Smooth muscle cell (in vitro differentiated cells): ENCODE results near the gene PLEKHM2. TPM values are rescaled to one million over a fixed set of nuclear protein-coding genes. Genes with fewer than 3 reads are reported as not detected.

ENCODE experiments used
- DNase-seq: peaks from one replicate; lab custom pipeline; 2025; ENCODE audit not compliant: unreplicated experiment; lab: John Stamatoyannopoulos, UW
- H2AFZ ChIP-seq: fragments of 200-600 bp; sonication (generic); 2 replicates; pipeline ENCODE4 v1.6.0; 2016; ENCODE audit warnings: antibody characterized with exemption, low read depth, mild to moderate bottlenecking
- H3F3A ChIP-seq: fragments of 200-600 bp; sonication (generic); 2 replicates; pipeline ENCODE4 v1.6.0; 2017; ENCODE audit warnings: antibody characterized with exemption, low read depth
- H3K27ac ChIP-seq: fragments of 200-600 bp; sonication (generic); 2 replicates; pipeline ENCODE4 v1.5.1; 2016; ENCODE audit warnings: low read depth, mild to moderate bottlenecking
- H3K27me3 ChIP-seq: fragments of 200-600 bp; sonication (generic); 2 replicates; pipeline ENCODE4 v1.6.1; 2016; ENCODE audit warnings: low read depth, mild to moderate bottlenecking
- H3K36me3 ChIP-seq: fragments of 200-600 bp; sonication (generic); 2 replicates; pipeline ENCODE4 v1.5.1; 2016; ENCODE audit warnings: low read depth
- H3K4me1 ChIP-seq: fragments of 200-600 bp; sonication (generic); 2 replicates; pipeline ENCODE4 v1.5.1; 2016; ENCODE audit warnings: low read depth
- H3K4me2 ChIP-seq: fragments of 200-600 bp; sonication (generic); 2 replicates; pipeline ENCODE4 v1.6.0; 2016; ENCODE audit warnings: mild to moderate bottlenecking
- H3K4me3 ChIP-seq: fragments of 200-600 bp; sonication (generic); 2 replicates; pipeline ENCODE4 v1.5.1; 2016; ENCODE audit warnings: mild to moderate bottlenecking
- H3K79me2 ChIP-seq: fragments of 200-600 bp; sonication (generic); 2 replicates; pipeline ENCODE4 v1.6.0; 2016; ENCODE audit warnings: low read depth, mild to moderate bottlenecking
- H3K9ac ChIP-seq: fragments of 200-600 bp; sonication (generic); 2 replicates; pipeline ENCODE4 v1.6.0; 2016; ENCODE audit warnings: low read depth
- H3K9me3 ChIP-seq: fragments of 200-600 bp; sonication (generic); replicated peaks from 2 replicates; pipeline ENCODE4 v1.5.1; 2016; ENCODE audit warnings: low read depth
- H4K20me1 ChIP-seq: fragments of 200-600 bp; sonication (generic); 2 replicates; pipeline ENCODE4 v1.6.0; 2016; ENCODE audit warnings: low read depth
- WGBS: methylation state at CpG from one replicate; pipeline ENCODE4 v1.1.7; 2016; ENCODE audit warnings: low lambda C conversion rate; 5-methylcytosine and 5-hydroxymethylcytosine counted together
- polyA plus RNA-seq: library from polyadenylated mRNA; unstranded; fragments of >200 nt; fragmentation: Nextera tagmentation; extraction: Ambion mirVana; gene quantifications from 2 replicates; pipeline ENCODE4 v1.2.1, GENCODE V29; 2016
- total RNA-seq: library from RNA; depleted of rRNA; stranded (reverse); fragments of >200 nt; gene quantifications from 2 replicates; pipeline ENCODE4 v1.2.3, GENCODE V29; 2014
- TF ChIP-seq, protein P1 (sequence below): fragments of 200-600 bp; sonication (generic); IDR thresholded peaks from 2 replicates; pipeline ENCODE4 v1.5.1; 2017; ENCODE audit warnings: borderline replicate concordance, mild to moderate bottlenecking, antibody characterized with exemption; ENCODE audit not compliant: insufficient read depth, poor library complexity, severe bottlenecking

The PLEKHM2 gene
- total and polyA plus RNA-seq, 2 experiments from 2014 or later = 26.5 to 39.6 TPM

DNA sequence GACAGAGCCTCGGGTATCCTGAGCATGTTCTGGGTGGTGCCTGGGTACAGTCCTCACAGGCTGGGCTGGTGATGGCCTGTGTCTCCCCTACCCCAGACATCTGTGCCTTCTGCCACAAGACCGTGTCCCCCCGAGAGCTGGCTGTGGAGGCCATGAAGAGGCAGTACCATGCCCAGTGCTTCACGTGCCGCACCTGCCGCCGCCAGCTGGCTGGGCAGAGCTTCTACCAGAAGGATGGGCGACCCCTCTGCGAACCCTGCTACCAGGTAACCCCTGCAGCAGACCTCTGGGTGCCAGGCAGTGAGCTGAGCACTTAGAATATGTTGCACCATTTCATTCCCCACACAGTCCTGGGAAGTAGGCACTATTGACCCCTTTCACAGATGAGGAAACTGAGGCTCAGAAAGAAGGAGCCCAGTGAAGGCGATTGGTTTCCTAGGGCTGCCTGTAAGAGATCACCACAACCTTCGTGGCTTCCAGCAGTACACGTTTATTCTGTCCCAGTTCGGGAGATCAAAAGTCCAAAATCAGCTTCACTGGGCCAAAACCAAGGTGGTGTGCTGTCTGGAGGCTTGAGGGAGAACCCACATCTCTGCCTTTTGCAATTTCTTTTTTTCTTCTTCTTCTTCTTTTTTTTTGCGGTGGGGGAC, 86.3 kb downstream of the PLEKHM2 start:
- H3F3A ChIP-seq = no peaks in the 10 kb centered on the region
- H4K20me1 ChIP-seq = peaks cover 50% of the 10 kb centered on the region
- no peak overlapping the region for H3K27ac ChIP-seq
- no peak overlapping the region for H3K9ac ChIP-seq
- DNase-seq = no peak
- TF ChIP-seq, protein P1, sequence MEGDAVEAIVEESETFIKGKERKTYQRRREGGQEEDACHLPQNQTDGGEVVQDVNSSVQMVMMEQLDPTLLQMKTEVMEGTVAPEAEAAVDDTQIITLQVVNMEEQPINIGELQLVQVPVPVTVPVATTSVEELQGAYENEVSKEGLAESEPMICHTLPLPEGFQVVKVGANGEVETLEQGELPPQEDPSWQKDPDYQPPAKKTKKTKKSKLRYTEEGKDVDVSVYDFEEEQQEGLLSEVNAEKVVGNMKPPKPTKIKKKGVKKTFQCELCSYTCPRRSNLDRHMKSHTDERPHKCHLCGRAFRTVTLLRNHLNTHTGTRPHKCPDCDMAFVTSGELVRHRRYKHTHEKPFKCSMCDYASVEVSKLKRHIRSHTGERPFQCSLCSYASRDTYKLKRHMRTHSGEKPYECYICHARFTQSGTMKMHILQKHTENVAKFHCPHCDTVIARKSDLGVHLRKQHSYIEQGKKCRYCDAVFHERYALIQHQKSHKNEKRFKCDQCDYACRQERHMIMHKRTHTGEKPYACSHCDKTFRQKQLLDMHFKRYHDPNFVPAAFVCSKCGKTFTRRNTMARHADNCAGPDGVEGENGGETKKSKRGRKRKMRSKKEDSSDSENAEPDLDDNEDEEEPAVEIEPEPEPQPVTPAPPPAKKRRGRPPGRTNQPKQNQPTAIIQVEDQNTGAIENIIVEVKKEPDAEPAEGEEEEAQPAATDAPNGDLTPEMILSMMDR = no peak
- H3K9me3 ChIP-seq = no peaks in the 10 kb centered on the region
- H3K4me3 ChIP-seq = no peak overlapping the region
- no peak overlapping the region for H2AFZ ChIP-seq
- 97% methylated on average over 14 of the region's 14 CpGs for WGBS
- no peak overlapping the region for H3K4me2 ChIP-seq
- H3K36me3 ChIP-seq = peaks cover 10% of the 10 kb centered on the region
- no peaks in the 10 kb centered on the region for H3K79me2 ChIP-seq
- H3K4me1 ChIP-seq = no peaks in the 10 kb centered on the region
- H3K27me3 ChIP-seq = no peaks in the 10 kb centered on the region

DNA sequence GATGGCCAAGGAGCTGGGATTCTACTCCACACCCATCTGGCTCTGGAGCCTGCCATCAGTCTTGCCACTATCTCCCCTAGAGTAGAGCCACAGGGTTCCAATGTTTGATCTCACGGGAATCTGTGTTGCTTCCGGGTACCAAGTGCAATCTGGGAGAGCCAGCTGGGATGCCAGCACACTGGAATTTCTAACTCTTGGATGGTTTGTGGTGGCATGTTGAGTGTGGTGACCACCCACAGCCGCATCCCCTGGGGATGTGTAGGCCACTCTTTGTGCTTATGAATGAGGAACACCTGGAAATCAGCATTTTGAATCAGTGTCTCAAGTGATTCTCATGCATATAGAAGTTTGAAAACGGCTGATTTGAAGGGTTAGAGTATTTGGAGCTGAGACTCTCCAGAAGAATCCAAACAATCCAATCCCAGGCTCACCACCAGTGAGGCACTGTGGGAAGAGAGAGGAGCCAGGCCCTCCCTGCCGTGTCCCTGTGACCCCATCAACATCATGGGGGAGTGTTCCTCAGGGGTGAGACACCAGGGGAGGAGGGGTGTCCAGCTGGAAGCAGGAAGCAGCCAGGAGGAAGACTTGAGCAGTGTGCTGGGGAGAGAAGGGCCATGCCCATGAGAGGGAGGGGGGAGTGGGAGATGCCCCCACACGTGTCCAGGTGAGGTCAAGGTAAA, 87.9 kb downstream of the PLEKHM2 start:
- Histone ChIP-seq H2AFZ (no peak overlapping the region), H3K4me2 (no peak overlapping the region), H3K9ac (no peak overlapping the region), H3F3A (no peaks in the 10 kb centered on the region), H3K27me3 (no peaks in the 10 kb centered on the region), H3K9me3 (no peaks in the 10 kb centered on the region), H3K4me3 (no peak overlapping the region), H3K4me1 (no peaks in the 10 kb centered on the region), H3K27ac (no peak overlapping the region), H4K20me1 (peaks cover 41% of the 10 kb centered on the region), H3K36me3 (peaks cover 10% of the 10 kb centered on the region), H3K79me2 (no peaks in the 10 kb centered on the region)
- WGBS = 97% methylated on average over 6 of the region's 6 CpGs
- TF ChIP-seq, protein P1 = no peak
- DNase-seq = no peak

DNA sequence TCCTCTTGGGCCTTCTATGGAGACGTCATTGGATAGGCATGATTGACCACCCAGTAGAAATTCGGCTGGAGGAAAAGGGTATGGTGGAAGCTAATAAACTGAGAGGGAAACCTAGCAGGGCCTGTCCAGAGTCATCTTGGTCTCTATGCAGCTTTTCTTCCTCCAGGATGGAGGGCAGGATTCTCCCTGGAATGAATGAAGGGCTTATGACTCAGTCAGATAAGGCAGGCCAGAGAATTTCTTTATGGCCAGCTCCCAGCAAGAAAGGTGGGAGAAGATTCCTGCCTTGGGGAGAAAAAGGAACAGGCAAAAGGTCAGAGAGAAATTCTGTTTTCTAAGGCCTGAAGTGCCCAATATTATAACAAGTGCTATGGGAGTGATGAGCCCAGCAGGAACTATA, 91.6 kb downstream of the PLEKHM2 start:
- peaks cover 10% of the 10 kb centered on the region for H3K36me3 ChIP-seq
- DNase-seq = no peak
- H3K4me2 ChIP-seq = no peak overlapping the region

More for the DNA sequence above, 91.6 kb downstream of the PLEKHM2 start:
- no peaks in the 10 kb centered on the region for H3K79me2 ChIP-seq
- H4K20me1 ChIP-seq = peaks cover 28% of the 10 kb centered on the region
- no peak overlapping the region for H2AFZ ChIP-seq
- WGBS = 84% methylated on average over 2 of the region's 2 CpGs
- no peak overlapping the region for H3K9ac ChIP-seq
- no peaks in the 10 kb centered on the region for H3F3A ChIP-seq
- H3K27me3 ChIP-seq = no peaks in the 10 kb centered on the region
- H3K4me3 ChIP-seq = no peak overlapping the region
- TF ChIP-seq, protein P1 = no peak
- H3K27ac ChIP-seq = no peak overlapping the region
- no peaks in the 10 kb centered on the region for H3K4me1 ChIP-seq
- H3K9me3 ChIP-seq = no peaks in the 10 kb centered on the region
